GM18499 (cell line): Measurements from ENCODE around the gene PRKCB.

ENCODE experiments used
- ATAC-seq: cut with Tn5 transposase; IDR thresholded peaks from one replicate; pipeline ENCODE4 v1.9.1; 2021; ENCODE audit warnings: moderate number of reproducible peaks; ENCODE audit not compliant: insufficient read depth, unreplicated experiment

PRKCB gene

DNA sequence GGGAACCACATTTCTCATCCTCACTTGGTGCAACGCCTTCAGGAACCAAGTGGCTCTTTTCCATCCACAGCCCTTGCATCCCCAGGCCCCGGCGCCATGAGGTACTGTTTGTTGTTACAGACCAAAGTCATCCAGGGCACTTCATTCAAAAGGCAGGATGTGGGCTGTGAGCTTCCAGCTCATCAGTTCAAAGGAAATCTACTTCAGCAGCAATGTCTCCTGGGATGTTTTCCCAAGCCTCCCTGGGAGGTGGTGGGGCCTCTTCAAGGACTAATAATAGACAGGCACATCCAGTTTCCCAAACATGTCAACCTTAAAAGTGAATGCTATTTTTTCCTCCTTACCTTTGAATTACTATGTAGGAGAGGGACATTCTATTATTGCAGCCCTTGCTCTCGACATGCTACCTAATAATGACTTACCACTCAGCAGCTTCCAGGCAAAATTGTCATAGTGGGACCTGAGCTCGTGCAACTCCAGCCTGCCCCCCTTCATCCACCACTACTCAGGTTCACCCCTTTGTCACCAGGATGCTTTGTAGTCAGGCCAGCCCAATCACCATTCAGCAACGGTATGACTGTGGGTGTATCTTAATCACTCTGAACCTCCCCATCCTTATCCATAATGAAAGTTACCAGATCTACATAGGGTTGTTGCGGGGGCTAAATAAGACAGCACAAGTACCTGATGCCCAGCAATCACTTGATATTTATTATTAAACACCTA is 1.7 kb upstream of the PRKCB start:
- ATAC-seq = no peak

DNA sequence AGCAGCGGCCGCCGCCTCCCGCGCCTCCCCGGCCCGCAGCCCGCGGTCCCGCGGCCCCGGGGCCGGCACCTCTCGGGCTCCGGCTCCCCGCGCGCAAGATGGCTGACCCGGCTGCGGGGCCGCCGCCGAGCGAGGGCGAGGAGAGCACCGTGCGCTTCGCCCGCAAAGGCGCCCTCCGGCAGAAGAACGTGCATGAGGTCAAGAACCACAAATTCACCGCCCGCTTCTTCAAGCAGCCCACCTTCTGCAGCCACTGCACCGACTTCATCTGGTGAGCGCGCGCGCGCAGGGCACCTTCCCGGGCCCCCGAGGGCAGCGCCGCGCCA is 258 bp downstream of the PRKCB start:
- ATAC-seq = no peak

DNA sequence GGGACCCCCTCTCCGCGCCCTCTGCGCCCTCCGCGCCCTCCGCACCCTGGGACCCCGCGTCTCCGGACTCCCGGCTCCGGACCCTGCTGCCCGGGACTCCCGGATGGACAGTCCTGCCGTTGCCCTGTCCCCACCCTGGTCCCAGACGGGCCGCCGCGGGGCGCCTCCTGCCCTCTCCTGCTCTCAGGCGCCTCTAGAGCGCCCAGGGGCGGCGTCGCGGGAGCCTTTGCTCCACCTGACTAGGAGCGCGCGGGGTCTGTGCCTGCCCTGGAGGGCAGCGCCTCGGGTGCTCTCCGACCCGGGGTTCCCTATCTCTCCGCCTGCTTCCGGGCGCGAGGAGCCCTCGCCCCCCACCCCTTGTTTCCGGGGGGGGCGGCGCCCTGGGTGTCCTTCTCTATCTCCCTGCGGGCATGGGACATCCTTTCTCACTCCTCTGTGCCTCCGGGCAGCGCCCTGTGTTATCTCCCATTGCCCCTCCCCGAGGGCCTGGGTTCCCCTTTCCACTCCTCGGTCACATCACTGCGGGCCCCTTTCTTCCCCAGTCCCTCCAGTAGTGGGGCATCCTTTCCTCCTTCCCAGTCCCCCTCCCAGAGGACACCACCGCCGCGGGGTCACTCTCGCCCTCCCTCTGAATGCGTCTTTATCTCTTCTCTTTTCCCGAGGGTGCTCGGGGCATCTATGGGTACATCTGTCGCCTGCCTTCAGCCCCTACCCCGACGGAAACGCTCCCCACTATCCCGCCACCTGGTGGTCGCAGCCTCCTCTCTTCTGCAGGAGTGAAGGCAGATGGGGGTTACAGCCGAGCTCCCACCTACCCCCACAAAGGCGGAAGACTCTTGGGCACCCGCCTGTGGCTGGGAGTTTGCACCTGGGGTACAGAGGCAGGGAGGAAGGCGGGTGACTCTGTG is 875 bp downstream of the PRKCB start:
- ATAC-seq = no peak

DNA sequence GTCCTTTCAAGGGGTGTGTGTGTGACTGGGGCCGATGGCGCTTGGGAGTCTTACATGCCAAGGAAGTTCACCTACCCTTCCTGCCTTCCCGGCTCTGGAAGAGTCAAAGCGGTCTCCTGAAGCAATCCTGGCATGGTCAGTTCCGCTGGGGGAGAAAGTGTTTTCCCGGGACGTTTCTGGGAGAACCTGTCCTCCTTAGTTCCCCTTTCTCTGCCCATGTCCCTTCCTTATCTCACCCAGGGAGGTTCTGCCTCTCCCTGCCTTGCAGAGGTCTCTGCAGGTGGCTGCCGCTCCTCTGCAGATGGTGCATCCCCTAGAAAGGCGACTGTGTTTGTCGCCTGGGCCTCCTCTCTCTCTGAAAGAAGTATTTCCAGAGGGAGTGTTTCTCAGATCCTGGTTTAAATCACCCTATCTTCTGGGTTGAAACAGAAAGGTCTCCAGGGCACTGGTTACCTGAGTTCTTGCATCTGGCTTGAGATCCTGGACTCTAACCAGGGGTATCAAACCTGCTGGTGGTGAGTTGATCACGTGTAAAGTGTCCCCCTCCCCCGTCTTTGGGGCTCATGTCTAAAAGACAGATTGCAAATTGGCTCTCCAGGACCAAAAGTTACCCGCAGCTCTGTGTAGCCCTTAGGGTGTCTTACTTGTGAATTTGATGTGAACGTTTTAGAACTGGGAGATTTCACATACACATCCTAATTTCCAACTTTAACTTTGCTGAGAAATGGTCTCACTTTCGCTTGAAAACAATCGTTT is 1.9 kb downstream of the PRKCB start:
- no peak for ATAC-seq

DNA sequence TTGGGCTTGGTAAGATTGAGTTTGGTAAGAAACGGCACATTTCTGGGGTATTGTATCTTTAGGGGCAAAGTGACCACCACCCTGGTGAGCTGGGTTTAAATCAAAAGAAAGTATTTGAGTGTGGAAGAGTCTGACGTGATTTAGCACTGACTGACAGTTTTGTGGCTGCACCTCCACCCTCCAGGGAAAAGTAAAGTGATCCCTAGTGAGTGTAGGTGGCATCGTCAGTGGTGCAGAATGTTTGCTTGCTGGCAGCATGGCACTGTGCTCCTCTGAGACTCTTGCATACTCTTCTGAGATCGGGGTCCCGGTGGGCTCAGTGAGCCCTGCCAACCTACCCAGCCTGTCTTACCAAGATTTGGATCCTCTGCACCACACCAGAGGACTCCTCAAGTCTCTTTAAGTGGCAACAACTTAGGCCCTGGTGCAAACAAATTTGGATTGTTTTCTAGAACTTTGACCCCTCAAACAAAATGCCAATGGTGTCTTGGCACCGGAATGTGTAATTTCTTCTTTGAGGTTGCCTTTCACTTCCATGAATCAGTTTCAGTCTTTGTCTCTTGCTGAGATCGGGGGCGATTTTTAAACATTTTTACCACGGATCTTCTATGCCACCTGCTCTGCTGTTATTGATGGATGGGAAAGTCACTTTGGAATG is 2.8 kb downstream of the PRKCB start:
- ATAC-seq = no peak

DNA sequence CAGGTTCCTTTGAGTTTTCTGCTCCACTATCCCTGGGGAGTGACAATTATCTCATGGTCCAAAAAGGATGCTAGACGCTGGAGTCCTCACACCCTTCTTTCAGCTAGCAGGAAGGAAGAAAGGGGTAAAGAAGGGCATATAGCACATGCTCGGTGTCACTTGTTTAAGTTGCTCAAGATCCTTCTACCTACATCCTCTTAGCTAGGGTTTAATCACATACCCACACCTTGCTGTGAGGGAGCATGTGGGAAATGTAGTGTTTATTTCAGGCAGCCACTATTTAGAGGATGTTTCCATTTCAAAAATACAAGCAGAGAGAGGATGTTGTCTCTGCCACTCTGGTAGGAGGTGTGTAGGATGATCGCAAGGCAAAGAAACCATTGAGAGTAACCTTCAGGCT is 4.5 kb downstream of the PRKCB start:
- no peak for ATAC-seq

DNA sequence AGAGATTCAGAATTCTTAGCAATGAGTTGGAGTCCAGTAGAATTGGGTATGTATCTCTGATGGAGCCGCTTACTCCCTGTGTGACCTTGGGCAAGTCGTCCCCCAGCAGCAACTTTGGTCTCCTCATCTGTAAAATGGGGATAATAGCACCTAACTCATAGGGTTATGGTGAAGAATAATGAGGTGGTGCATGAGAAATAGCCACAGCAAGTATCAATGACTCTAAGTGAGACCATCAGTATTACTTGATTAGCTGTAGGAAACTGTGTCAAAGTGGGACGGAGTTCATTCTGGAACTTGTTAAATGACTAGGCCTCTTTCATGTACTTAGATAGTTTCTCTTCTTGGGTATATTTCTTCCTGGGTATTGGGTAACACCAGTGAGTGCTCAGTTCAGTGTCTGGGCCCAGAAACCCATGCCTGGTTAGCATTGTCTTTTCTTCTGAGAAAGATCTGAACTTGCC is 6.4 kb downstream of the PRKCB start:
- peak; percentile 56 for ATAC-seq

DNA sequence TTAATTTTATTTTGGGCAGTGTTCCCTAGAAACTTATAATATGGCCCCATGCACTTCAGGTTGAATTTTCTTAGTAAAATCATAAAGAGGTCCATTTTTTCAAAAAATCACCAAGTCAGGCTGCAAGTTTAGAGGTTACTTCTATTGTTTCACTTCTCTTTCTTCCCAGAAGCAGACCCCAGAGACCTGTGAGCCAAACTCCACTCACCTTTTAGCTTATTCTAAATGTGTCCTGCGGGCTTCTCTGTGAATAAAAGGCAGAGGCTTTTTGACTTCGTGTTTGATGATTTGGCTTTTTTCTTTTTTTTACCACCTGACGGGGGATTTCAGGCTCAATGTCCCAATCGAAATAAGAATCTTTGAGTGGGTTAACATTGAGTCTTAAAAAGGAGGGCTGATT is 7.4 kb downstream of the PRKCB start:
- ATAC-seq = no peak

DNA sequence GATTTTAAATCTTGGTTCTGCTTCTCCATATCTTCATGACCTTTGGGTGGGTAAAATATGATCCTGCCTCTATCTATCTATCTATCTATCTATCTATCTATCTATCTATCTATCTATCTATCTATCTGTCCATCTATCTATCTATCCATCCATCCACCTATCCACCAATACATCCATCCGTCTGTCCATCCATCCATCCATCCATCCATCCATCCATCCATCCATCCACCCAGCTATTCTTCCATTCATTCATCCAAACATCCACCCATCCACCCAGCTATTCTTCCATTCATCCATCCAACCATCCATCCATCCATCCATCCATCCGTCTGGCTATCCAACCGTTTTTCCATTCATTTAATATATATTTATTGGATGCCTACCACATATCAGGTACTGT is 11.5 kb downstream of the PRKCB start:
- ATAC-seq = no peak

DNA sequence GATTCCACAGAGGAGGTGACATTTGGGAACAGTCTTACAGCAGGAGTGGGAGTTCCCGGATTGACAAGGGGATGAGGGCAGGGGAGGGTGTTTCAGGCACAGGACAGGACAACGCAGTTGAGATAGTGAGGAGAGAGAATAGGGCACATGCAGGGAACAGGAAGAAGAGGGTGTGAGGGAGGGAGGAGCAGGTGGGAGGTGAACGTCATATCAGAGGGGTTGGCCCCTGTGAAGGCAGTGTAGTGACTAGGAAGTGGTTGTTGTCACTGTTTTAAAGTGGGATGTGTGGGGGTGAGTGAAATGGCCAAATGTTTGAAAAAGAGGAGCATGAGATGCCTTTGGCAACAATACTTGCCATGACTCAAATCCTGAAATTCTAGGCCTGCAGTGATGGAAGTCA is 12.2 kb downstream of the PRKCB start:
- ATAC-seq = no peak

DNA sequence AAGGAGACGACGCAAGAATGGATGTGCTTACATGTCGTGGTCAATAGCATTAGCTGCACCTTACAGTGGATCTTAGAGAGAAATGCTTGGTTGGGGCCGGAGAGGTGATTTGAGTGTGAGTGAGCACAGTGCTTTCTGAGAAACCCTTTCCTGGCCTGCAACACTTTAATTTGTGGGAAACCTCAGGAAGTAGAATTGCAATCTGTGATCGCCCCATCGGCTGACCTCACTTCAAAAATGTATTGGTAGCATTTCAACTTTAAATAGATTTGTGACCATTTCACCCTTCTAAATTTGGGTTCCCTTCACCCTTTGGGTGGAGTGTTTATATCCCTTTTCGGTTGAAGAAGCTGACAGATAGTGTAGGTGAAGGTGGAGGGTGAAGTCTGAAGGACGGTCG is 13.2 kb downstream of the PRKCB start:
- ATAC-seq = no peak

DNA sequence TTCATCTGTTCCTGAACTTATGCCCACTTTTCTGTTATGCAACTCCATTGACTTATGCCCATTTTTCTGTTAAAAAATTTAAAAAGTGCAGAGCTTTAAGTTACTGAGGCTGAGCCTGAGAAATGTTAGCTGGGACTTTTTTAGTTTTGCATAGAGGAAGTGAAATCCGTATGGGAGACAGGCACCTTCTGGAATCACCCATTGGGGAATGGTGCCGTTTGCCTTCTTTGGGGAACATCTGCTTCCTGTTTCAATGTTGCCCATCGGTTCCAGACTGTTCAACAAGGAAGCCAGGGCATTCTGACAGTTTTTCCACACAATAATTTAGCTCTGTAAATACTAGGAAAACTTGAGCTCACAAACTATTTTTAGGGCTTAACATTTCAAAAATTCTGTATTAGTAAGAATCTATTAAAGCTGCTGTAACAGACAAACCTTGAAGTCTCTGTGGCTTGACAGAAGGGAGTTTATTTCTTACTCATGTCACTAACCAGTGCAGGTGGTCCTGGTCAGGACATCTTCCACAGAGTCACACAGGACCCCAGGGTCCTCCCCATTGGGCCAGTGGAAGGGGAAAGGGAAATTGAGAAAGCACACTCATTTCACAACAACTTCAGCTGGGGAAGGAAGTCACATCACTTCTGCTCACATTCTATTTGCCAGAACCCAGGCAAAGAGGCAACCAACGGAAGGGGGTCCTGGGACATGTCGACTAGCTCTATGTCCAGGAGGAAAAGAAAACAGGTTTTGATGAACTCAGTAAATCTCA is 17.2 kb downstream of the PRKCB start:
- ATAC-seq = no peak

DNA sequence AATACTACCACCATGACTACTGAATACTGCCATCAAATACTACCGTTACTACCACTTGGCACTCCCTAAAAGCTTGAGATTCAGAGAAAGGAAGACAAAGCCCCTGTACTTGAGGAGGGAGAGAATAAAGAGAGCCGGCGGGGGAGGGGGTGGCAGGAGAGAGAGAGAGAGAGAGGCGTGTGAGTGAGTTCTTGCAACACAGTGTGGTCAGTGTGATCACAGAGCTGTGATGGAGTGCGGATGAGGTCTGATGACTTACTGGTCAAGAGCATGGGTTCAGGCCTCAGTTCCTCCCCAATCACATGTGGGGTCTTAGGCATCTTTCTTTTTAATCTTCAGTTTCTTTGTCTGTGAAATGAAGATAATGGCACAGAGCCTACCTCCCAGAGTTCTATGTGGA is 19.2 kb downstream of the PRKCB start:
- no peak for ATAC-seq

DNA sequence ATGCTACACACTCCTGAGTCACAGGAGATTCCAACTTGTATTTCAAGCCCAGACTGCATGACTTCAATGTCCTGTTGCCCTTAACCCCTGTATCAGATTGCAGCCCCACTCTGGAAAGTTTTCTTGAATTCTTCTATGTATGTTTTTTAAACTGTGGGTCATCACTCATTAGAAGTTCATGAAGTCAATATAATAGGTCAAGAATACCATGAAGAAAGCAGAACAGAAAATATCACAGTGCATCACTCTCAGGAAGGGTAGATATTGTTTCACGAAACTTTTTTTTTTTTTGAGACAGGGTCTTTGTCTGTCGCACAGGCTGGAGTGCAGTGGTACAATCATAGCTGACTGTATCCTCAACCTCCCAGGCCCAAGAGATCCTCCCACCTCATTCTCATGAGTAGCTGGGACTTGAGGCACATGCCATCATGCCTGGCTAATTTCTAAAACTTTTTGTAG is 20.5 kb downstream of the PRKCB start:
- ATAC-seq = no peak

DNA sequence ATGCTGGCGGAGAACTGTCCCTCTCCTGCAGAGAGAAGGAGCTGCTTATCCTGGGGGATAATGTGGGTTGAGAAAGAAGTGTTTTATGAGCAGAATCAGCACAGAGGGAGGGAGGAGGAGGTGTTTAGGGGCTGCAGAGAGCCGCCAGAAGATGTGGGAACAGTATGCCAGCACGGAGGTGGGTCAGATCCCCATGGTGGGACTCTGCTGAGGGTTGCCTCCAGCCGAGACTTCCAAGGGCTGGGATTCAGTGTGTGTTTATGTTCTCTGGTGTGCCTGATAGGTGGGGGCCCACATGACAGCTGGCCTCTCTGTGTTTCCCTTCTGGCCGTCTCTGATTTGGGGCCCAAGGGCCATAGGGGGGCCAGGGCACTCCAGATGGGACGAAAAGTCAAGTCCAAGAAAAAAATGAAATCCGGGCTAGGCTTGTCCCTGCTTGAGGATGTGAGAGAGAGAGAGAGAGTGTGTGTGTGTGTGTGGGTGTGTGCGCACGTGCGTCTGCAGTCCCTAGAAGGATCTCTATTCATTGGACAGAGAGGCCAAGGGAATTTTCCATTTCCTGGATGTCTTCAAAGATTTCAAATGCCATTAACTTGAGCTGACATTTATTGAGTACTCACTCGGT is 21.6 kb downstream of the PRKCB start:
- ATAC-seq = no peak

DNA sequence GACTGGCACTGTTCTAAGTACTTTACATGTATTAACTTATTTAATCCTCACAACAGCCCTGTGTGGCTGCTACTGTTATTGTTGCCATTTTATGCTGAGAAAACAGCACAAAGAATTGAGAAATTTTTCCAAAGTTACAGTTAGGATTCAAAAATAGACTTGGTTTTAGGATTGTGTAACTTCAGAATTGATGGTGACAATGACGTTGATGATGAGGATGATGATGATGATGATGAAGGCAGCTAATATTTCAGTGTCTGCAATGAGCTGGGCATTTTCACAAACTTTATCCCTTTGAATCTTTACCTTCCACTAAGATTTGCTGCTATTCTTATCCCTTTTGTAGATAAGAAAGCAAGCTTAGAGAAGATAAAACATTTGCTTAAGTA is 22.1 kb downstream of the PRKCB start:
- ATAC-seq = no peak

DNA sequence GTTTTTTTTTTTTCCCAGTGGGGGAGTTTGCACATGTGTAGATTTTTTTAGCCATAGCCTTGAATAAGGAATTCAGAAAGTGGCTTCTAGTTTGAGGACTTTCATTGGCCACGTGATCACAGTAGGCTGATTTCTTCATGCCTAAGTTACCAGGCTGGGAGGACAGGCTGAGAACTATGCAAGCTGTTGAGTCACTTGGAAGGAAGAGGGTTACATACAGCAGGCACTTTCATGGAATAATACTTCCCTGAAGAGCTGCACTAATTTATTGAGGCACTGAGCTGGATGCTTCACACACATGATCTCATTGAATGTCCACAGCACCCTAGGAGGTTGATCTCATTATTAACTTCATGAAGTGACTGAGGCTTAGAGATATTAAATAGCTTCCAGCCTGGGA is 22.8 kb downstream of the PRKCB start:
- no peak for ATAC-seq

DNA sequence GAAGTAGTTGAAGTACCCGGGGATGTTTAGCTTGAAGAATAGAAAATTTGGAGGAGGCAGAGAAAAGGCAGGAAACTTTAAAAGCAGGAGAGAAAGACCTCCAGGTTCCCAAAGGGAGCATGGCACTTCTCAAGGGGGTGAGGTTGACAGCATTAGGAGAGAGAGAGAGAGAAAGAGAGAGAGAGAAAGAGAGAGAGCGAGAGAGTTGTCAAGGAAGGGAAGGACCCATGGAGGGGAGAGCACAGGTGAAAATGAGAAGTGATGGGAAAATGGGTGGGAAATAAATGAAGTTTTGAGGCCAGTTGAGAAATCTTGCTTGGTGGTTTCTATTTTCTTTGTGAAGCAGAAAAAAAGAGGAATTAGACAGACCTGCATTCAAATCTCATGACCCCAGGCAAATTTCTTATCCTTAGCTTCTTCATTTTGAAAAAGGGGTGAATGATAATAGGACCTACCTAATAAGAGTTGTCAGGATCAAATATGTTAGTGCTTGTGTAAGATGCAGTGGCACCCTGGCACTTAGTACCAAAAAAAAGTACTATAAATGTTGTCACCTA is 24.0 kb downstream of the PRKCB start:
- no peak for ATAC-seq

DNA sequence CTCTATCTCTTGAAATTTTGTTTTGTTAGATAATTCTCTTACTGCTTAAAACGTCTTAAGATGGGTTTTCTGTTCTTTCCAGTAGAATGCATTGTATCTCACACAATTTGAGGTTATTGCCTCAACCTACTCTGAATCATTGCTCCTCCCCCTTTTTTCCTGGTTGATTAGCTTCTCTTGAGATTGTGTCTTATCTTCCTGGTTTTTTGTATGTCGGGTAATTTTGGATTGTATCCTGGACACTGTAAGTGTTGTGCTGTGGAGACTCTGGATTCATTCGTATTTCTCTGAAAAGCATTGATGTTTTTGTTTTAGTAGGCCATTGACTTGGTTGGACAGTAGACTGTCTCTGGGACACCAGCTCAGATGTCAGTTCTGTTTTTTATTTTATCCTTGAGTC is 26.1 kb downstream of the PRKCB start:
- ATAC-seq = no peak
